ENCODE results near the gene WDFY3.

Gene WDFY3

DNA sequence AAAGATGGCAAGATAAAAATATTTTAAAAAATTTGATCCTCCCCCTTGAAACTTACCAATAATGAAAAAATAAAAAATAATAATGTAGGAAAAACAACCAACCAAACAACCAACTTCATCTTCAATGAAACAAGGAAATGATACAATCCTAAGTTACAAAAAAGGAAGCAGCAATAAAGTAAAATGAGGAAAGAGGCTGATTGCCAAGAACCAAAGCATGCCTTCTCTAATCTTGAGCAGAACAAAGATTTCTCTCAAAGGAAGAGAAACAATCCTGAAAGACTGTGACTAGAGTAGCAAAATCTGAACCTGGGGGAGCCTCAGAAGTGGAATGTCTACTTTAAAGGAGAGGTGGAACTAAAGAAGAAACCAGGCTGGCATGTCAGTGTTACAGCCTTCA, 10.9 kb upstream of the WDFY3 start:
- CTCF ChIA-PET: no interaction called here
- DNase-seq: no peak
- Histone ChIP-seq H3K27ac (ENCODE audit: insufficient read depth in 1 of 2, low read depth in 1 of 2, low read length in 2 of 2, poor library complexity in 1 of 2, severe bottlenecking in 2 of 2) (no peak overlapping the region), H3K4me1 (ENCODE audit: control extremely low read depth in 1 of 4, control insufficient read depth in 4 of 4, insufficient read depth in 4 of 4, low read length in 3 of 4) (peaks cover 0 to 4% (median 1%) of the 10 kb centered on the region in 4 experiments), H3K9me3 (ENCODE audit: control extremely low read depth in 1 of 5, control insufficient read depth in 4 of 5, insufficient read depth in 2 of 5, low read depth in 1 of 5, low read length in 4 of 5) (no peaks in the 10 kb centered on the region), H3K36me3 (ENCODE audit: control insufficient read depth in 4 of 4, insufficient read depth in 4 of 4, low read length in 3 of 4) (no peaks in the 10 kb centered on the region), H3K4me3 (ENCODE audit: control insufficient read depth in 1 of 7, extremely low read depth in 1 of 7, insufficient read depth in 4 of 7, low read depth in 2 of 7, low read length in 6 of 7) (no peak overlapping the region), H3K27me3 (replicated peaks in 2 of 5; ENCODE audit: control insufficient read depth in 4 of 5, insufficient read depth in 5 of 5, low read length in 4 of 5) (peaks cover 0 to 6% (median 0%) of the 10 kb centered on the region in 5 experiments)
- POLR2A ChIA-PET: no interaction called here

DNA sequence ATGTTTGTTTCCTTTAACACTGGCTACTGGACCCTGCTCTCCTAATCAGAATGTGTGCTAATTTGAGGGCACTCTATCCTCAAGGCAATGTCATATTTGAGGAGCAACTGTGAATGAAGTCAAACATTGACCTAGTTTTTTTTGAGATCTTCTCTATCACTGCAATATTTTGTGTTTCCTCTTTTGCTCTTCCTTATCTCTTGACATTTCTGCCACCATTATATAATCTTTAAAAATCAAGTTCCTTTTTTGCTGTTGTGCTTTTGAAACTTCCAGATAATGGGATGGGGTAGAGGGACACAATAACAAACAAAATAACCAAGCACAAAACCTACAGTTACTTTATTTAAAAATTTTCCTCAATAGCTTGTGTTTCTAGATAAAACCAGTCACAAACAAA, 7.4 kb upstream of the WDFY3 start:
- Histone ChIP-seq H3K27ac (ENCODE audit: insufficient read depth in 1 of 2, low read depth in 1 of 2, low read length in 2 of 2, poor library complexity in 1 of 2, severe bottlenecking in 2 of 2) (no peak overlapping the region), H3K4me1 (ENCODE audit: control extremely low read depth in 1 of 4, control insufficient read depth in 4 of 4, insufficient read depth in 4 of 4, low read length in 3 of 4) (peaks cover 0 to 4% (median 1%) of the 10 kb centered on the region in 4 experiments), H3K4me3 (ENCODE audit: control insufficient read depth in 1 of 7, extremely low read depth in 1 of 7, insufficient read depth in 4 of 7, low read depth in 2 of 7, low read length in 6 of 7) (no peak overlapping the region), H3K36me3 (ENCODE audit: control insufficient read depth in 4 of 4, insufficient read depth in 4 of 4, low read length in 3 of 4) (no peaks in the 10 kb centered on the region), H3K27me3 (replicated peaks in 2 of 5; ENCODE audit: control insufficient read depth in 4 of 5, insufficient read depth in 5 of 5, low read length in 4 of 5) (peaks cover under 1 to 9% (median 3%) of the 10 kb centered on the region in 5 experiments), H3K9me3 (ENCODE audit: control extremely low read depth in 1 of 5, control insufficient read depth in 4 of 5, insufficient read depth in 2 of 5, low read depth in 1 of 5, low read length in 4 of 5) (no peaks in the 10 kb centered on the region)
- no peak for DNase-seq
- POLR2A ChIA-PET: no interaction called here
- CTCF ChIA-PET: no interaction called here

DNA sequence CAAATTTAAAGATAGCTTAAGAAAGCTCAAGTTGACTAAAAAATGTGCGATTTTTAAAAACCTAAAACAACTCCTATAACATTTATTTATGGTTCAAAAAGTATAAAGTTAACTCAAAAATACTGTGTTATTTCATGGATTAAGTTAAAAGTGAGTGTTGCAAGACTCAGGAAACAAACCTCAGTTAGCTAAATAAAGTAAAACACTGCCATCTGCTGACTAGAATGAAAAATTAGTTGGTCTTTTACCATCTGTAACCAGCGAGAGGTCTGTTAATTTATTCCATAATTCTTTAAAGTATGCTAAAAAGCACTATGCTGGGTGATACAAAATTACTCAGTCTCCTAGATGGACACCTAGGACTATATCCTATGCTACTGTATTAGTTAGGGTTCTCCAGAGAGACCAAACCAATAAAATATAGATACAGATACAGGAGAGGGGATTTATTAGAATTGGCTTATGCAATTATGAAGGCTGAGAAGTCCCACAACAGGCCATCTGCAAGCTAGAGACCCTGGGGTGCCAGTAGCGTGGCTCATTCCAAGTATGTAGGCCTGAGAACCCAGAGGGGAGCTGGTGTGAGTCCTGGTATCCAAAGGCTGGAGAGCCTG, 4.9 kb upstream of the WDFY3 start:
- Histone ChIP-seq H3K36me3 (ENCODE audit: control insufficient read depth in 4 of 4, insufficient read depth in 4 of 4, low read length in 3 of 4) (no peaks in the 10 kb centered on the region), H3K4me3 (ENCODE audit: control insufficient read depth in 1 of 7, extremely low read depth in 1 of 7, insufficient read depth in 4 of 7, low read depth in 2 of 7, low read length in 6 of 7) (no peak overlapping the region), H3K27me3 (replicated peaks in 2 of 5; ENCODE audit: control insufficient read depth in 4 of 5, insufficient read depth in 5 of 5, low read length in 4 of 5) (peaks cover 4 to 24% (median 6%) of the 10 kb centered on the region in 5 experiments), H3K9me3 (ENCODE audit: control extremely low read depth in 1 of 5, control insufficient read depth in 4 of 5, insufficient read depth in 2 of 5, low read depth in 1 of 5, low read length in 4 of 5) (no peaks in the 10 kb centered on the region), H3K27ac (ENCODE audit: insufficient read depth in 1 of 2, low read depth in 1 of 2, low read length in 2 of 2, poor library complexity in 1 of 2, severe bottlenecking in 2 of 2) (no peak overlapping the region), H3K4me1 (ENCODE audit: control extremely low read depth in 1 of 4, control insufficient read depth in 4 of 4, insufficient read depth in 4 of 4, low read length in 3 of 4) (peaks cover 5 to 10% (median 10%) of the 10 kb centered on the region in 4 experiments)
- peak; percentile 47 to 71 (median 66) for DNase-seq
- CTCF ChIA-PET: interaction anchor here (0.7 to 3.7 kb wide), 11 partner anchors 13 to 1326 kb away, joined by 3 to 36 read pairs (median 5); partner anchors contain the start of gene CDS1
- 13% methylated on average over 1 of the region's 3 CpGs for WGBS (ENCODE audit: insufficient coverage)
- POLR2A ChIA-PET: no interaction called here

DNA sequence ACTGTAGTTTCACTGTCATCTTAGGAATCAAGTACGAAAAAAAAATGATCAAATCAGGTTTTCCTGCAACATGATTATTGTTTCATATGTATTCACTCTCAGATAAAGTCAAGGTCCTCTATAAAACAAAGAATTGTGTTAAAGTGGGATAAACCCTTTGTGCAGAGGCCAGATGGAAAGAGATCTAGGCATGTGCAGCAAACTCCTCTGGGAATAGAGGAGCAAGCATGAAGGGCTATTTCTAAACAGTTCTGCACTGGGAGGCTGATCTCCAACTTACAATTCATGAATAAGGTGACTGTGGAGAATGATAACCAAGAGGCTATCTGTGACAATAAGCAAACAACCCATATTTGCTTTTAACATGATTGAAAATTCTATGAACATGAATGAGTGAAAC, 2.4 kb upstream of the WDFY3 start:
- no peak overlapping the region for H3K4me3 ChIP-seq (ENCODE audit: control insufficient read depth in 1 of 7, extremely low read depth in 1 of 7, insufficient read depth in 4 of 7, low read depth in 2 of 7, low read length in 6 of 7)
- POLR2A ChIA-PET: no interaction called here
- peaks cover 6 to 32% (median 6%) of the 10 kb centered on the region in 5 experiments for H3K27me3 ChIP-seq (replicated peaks in 2 of 5; ENCODE audit: control insufficient read depth in 4 of 5, insufficient read depth in 5 of 5, low read length in 4 of 5)
- H3K9me3 ChIP-seq (ENCODE audit: control extremely low read depth in 1 of 5, control insufficient read depth in 4 of 5, insufficient read depth in 2 of 5, low read depth in 1 of 5, low read length in 4 of 5): no peaks in the 10 kb centered on the region
- H3K27ac ChIP-seq (ENCODE audit: insufficient read depth in 1 of 2, low read depth in 1 of 2, low read length in 2 of 2, poor library complexity in 1 of 2, severe bottlenecking in 2 of 2): no peak overlapping the region
- CTCF ChIA-PET: no interaction called here
- DNase-seq: no peak
- H3K4me1 ChIP-seq (ENCODE audit: control extremely low read depth in 1 of 4, control insufficient read depth in 4 of 4, insufficient read depth in 4 of 4, low read length in 3 of 4): peaks cover 12 to 18% (median 17%) of the 10 kb centered on the region in 4 experiments
- no CpG with 5 or more reads among the region's 1 CpG for WGBS (ENCODE audit: insufficient coverage)
- H3K36me3 ChIP-seq (ENCODE audit: control insufficient read depth in 4 of 4, insufficient read depth in 4 of 4, low read length in 3 of 4): no peaks in the 10 kb centered on the region

DNA sequence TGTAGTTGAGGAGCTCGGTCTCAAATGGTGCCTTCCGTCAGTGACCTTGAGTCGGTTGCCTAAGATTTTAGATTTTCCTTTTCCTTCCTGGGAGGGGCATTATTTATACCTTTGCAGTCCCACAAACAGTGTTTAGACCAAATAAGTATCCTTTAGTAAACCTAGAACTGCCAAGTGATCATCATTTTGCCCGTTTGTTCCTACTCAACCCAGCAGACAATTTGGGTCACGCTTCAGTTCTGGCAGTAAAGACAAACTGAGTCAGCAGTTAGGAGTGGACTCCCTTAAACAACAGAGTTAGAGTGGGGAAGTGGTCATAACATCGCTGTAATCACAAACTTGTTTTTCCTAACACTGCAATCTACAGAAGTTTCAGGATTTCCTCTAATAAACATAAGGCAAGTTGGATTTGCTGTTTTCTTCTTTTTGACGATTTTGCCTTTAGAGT, 777 bp upstream of the WDFY3 start:
- H3K27ac ChIP-seq (ENCODE audit: insufficient read depth in 1 of 2, low read depth in 1 of 2, low read length in 2 of 2, poor library complexity in 1 of 2, severe bottlenecking in 2 of 2): no peak overlapping the region
- CTCF ChIA-PET: interaction anchor here (1.1 to 2.1 kb wide), 3 partner anchors 13 to 219 kb away, joined by 3 to 9 read pairs (median 5); no protein-coding TSS in a partner anchor
- H3K36me3 ChIP-seq (ENCODE audit: control insufficient read depth in 4 of 4, insufficient read depth in 4 of 4, low read length in 3 of 4): no peaks in the 10 kb centered on the region
- H3K4me3 ChIP-seq (ENCODE audit: control insufficient read depth in 1 of 7, extremely low read depth in 1 of 7, insufficient read depth in 4 of 7, low read depth in 2 of 7, low read length in 6 of 7): peak overlapping the region in 6 of 7 experiments; percentile 72 to 88 (median 85)
- POLR2A ChIA-PET: no interaction called here
- peak in 1 of 3 donors; percentile 17 for DNase-seq
- H3K27me3 ChIP-seq (replicated peaks in 2 of 5; ENCODE audit: control insufficient read depth in 4 of 5, insufficient read depth in 5 of 5, low read length in 4 of 5): peaks cover 3 to 32% (median 6%) of the 10 kb centered on the region in 5 experiments
- H3K9me3 ChIP-seq (ENCODE audit: control extremely low read depth in 1 of 5, control insufficient read depth in 4 of 5, insufficient read depth in 2 of 5, low read depth in 1 of 5, low read length in 4 of 5): no peaks in the 10 kb centered on the region
- WGBS (ENCODE audit: insufficient coverage): 10% methylated on average over 7 of the region's 7 CpGs
- H3K4me1 ChIP-seq (ENCODE audit: control extremely low read depth in 1 of 4, control insufficient read depth in 4 of 4, insufficient read depth in 4 of 4, low read length in 3 of 4): peaks cover 12 to 18% (median 14%) of the 10 kb centered on the region in 4 experiments

DNA sequence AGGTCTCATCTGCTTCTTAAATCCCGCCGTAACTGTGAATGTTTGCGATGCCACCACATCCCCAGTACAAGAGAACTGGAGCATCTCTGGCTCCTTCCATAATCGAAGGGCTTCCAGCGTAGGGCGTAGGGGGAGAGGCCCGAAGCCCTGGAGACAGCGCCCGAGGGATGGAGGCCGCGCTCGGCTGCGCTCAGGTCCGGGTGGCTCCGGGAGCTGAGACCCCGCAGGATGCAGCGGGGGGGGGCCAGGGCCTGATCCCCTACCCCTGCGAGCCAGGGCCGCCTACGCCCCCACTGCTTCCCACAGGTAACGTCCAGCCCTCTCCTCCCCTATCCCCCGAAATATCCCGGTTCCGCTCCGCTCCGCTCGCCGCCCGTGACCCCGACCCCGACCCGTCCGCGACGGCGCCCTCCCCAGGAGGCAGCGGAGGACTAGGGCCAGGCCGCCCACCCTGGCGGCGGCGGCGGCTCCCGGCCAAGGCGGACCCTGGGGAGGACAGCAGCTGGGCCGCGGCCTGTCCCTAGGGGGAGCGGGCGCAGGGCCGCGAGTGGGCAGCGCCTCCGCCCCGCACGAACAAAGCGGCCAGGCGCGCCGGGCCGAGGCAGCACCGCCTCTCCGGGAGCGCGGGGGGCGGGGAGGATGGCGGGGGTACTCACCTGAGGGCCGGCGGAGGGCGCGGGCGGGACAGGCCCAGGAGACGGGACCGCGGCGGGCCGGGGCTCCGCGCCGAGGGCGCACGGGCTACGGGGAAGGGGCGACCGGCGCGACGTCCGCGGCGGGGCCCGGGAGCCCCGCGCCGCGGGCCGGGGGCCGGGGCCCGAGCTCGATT, 723 bp downstream of the WDFY3 start:
- H3K4me3 ChIP-seq (ENCODE audit: control insufficient read depth in 1 of 7, extremely low read depth in 1 of 7, insufficient read depth in 4 of 7, low read depth in 2 of 7, low read length in 6 of 7): peak overlapping the region; percentile 64 to 88 (median 84)
- CTCF ChIA-PET: interaction anchor here (1.1 to 2.1 kb wide), 3 partner anchors 12 to 217 kb away, joined by 3 to 9 read pairs (median 5); no protein-coding TSS in a partner anchor

More for the DNA sequence above, 723 bp downstream of the WDFY3 start:
- H3K27ac ChIP-seq (ENCODE audit: insufficient read depth in 1 of 2, low read depth in 1 of 2, low read length in 2 of 2, poor library complexity in 1 of 2, severe bottlenecking in 2 of 2): no peak overlapping the region
- H3K36me3 ChIP-seq (ENCODE audit: control insufficient read depth in 4 of 4, insufficient read depth in 4 of 4, low read length in 3 of 4): no peaks in the 10 kb centered on the region
- peaks cover 12 to 18% (median 14%) of the 10 kb centered on the region in 4 experiments for H3K4me1 ChIP-seq (ENCODE audit: control extremely low read depth in 1 of 4, control insufficient read depth in 4 of 4, insufficient read depth in 4 of 4, low read length in 3 of 4)
- peaks cover 3 to 32% (median 6%) of the 10 kb centered on the region in 5 experiments for H3K27me3 ChIP-seq (replicated peaks in 2 of 5; ENCODE audit: control insufficient read depth in 4 of 5, insufficient read depth in 5 of 5, low read length in 4 of 5)
- POLR2A ChIA-PET: interaction anchor here (0.6 kb wide), 1 partner anchor 9 kb away, joined by 3 read pairs; no protein-coding TSS in a partner anchor
- no peaks in the 10 kb centered on the region for H3K9me3 ChIP-seq (ENCODE audit: control extremely low read depth in 1 of 5, control insufficient read depth in 4 of 5, insufficient read depth in 2 of 5, low read depth in 1 of 5, low read length in 4 of 5)
- WGBS (ENCODE audit: insufficient coverage): under 1% methylated on average over 89 of the region's 98 CpGs
- peak in 2 of 3 donors; percentile 18 to 47 for DNase-seq

Measured in common myeloid progenitor, CD34-positive (primary cell).